HS-27A (cell line): ENCODE results near the gene SGPP2.
"Not testable (repeated sequence)": the region's sequence is repeated elsewhere in the genome, so short reads cannot be mapped to it uniquely, and the experiment has no call there.

Experiments used
- DNase-seq: peaks from one replicate; pipeline ENCODE4 v3.0.0-alpha.2; 2012; ENCODE audit warnings: low read depth, missing footprints

The SGPP2 gene

GRCh38 chr2:222427646-222428301 is 3.4 kb downstream of the SGPP2 start:
- DNase-seq = no peak

GRCh38 chr2:222430071-222430470 is 5.7 kb downstream of the SGPP2 start:
- DNase-seq = no peak

- no peak for DNase-seq
Measured at GRCh38 chr2:222430681-222431080, 6.3 kb downstream of the SGPP2 start.

DNA sequence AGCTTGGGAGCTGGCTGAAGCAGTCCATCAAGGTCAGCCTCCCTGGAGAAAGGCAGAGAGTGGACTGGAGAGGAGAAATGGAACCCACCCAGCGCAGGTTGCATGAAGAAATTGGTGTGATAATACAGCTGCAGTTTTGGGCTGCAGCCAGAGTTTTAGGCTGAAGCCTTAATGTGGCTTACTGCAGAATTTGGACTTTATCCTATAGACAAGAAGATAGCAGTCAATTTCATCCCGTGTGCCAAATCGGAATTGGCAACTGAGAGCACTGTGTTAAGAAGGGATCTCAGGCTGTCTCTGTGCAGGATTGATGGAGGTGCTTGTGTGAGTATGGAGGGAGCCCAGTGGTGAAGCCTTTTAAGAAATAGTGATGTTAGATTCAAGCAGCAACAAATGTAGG is 7.5 kb downstream of the SGPP2 start:
- no peak for DNase-seq

DNA sequence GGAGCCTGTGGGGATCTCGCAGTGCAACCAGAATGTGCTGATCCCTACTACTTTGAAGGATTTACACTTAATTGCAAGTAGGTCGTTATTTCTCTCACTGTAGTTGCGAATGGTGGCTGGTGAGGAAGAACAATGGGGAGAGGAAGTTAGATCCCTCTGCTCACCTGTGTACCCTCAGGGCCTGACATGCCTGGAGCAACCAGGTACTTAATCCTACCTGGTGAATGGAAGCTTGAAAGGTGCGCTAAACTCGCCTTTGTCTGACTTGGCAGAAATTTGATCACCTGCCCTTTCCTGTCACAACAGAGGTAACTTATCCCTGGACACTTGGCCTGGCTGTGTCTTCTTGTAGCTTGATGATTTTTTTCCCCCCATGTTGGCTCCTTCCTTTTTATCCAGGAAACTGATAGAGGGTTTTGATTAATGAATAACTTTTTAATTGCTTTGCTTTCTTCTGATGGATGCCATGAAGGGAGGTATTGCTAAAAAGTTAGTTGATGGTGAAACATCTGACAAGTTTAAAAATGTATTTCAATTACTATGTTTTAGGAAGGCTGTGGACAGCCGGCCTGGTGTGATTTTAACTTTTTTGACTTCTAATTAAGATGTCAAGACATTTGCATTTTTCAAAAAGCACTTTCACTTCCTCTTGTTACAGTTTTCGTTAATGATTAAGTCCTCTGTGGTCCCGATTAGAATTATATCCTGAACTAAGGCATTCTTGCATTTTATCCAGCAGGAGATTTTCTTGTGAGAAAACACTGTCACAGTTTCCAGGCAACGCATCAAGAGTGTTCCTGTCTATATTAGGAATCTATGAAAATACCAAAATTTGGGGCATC is 9.2 kb downstream of the SGPP2 start:
- DNase-seq = no peak

DNA sequence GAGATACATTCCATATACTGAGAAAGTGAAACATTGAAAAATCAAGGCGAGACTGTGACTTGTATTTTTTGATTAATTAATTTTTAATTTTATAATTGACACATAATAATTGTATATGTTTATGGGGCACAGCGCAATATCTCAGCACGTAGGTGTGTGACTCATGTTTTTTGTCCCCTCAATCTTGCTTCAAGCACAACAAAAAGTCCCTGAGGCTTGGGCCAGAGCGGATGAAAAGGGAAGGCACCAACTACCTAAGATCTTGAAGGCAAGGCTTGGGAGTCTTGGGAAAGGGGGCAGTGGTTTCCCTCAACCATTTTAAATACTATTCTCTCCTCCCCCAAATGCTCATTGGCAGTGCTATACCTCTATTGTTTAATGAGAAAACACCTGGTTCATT is 9.9 kb downstream of the SGPP2 start:
- DNase-seq = no peak

- DNase-seq = not testable (repeated sequence)
Measured at GRCh38 chr2:222435400-222436039, 11.2 kb downstream of the SGPP2 start.

GRCh38 chr2:222436040-222436413 is 11.7 kb downstream of the SGPP2 start:
- no peak for DNase-seq

DNA sequence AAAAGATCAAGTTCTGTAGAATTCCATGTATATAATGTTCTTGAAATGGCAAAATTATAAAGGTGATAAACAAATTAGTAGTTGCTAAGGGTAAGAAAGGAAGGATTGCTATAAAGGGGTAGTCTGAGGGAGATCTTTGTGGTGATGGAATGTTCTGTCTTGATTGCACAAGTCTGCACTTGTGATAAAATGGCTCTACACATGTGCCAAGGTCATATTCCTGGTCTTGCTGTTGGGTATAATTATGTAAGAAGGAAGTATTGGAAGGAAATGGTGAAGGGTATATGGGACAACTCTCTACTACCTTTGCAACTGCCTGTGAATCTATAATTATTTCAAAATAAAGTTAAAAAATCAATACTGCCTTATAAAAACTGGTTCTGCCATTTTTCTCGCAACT is 15.3 kb downstream of the SGPP2 start:
- no peak for DNase-seq

DNA sequence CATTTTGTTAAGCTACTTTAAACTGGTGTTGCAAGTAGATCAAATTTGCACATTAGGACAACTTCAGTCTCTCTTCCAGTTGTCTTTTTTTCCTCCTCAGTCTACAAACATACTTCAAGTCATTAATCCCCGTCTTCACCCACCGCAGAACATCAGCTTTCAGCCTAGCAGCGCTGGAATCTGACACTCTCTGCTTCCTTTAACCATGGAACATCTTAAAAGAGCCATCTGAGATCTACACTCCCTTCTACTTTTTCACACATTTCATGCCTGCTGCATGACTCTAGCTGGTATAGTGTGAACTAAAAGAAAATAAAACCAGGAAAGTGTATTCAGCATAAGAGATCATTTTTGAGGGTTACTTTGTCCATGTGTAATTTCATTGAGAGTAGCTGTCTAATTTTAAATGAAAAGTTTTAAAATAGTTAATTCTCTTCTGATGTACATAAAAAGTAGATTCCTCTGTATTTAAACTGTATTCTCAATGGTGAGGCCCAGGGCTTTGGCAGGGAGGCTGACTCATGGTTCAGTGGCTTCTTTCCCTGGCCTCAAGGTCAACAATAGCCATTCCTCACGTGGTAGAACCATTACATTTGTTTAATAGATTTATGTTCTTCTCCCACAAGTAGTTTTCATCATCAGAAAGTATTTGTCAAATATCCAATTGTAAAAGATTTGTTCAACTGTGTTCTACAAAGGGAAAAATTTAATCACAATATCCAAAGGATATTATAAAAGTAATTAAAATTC is 16.5 kb downstream of the SGPP2 start:
- DNase-seq = no peak

DNA sequence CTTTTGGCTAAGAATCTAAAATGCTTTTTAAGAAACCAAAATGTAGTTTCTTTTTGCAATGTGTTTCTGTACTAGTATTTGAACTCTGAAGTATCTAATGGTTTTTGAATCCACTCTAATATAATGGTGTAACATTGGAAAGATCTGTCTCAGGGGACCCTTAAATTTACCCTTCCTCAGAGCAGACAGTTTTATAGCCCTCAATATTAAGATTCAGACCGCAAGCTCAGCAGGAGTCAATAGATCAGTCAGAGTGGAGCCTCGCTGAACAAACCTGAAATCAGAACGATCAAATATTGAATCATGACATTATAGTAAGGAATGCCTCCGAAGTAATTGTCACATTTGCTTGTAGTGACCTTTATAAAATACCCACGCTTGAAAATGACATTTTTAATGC is 18.3 kb downstream of the SGPP2 start:
- DNase-seq = no peak

- no peak for DNase-seq
Measured at GRCh38 chr2:222445227-222445626, 20.9 kb downstream of the SGPP2 start.

DNA sequence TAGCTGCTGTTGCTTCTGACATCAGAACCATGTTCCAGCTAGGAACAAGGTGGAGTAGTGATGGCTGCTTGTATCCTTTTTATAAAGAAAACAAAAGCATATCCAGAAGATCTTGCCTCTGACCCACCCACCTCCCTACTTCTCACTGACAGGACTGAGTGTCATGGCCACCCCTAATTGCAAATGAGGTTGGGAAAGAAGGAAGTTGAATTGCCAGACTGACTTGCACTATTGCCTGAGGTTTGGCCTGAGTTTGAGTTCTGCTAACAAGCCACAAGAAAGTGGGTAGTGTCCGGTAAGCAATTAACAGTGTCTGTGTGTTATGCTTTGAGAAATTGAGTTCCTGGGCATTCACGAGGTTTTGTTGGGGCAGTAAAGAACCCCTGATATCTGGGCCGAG is 22.8 kb downstream of the SGPP2 start:
- no peak for DNase-seq

DNA sequence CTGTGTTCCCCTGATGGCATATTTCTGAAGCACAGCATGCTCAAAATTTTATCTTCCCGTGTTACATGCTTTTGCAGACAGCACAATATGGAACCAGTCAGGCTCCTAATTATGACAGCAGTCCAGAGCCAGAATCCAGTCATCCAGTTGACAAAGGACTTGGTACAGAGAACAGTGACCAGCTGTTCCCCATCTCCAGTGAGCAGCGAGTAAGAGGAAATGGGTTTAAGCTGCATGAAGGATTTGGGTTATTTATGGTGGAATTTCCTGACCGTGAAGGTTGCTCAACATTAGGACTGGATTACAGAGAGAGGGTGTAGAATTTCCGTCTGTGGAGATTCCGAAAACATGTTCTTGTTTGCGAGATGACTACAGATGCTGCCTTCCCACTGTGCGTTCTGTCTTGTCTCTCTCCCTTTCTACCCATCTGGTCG is 24.4 kb downstream of the SGPP2 start:
- no peak for DNase-seq

DNA sequence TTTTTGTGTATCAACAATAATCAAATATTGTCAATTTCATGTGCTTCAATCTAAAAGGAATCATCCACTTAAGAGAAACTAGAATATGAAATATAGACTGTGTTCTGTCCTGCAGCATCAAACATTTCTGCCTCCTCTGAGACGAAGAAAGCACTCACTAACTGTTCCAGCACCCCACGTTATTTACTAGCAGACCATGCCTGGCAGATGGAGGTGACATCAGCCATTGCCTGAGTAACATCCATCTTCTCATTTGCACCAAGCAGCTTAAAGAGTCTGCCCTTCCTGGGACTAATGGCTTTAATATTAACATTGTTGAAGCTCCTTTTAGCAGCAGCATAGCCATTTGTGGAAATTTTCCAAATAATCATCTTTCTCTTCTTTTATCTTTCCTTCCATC is 25.7 kb downstream of the SGPP2 start:
- no peak for DNase-seq

GRCh38 chr2:222451224-222451674 is 26.9 kb downstream of the SGPP2 start:
- no peak for DNase-seq

DNA sequence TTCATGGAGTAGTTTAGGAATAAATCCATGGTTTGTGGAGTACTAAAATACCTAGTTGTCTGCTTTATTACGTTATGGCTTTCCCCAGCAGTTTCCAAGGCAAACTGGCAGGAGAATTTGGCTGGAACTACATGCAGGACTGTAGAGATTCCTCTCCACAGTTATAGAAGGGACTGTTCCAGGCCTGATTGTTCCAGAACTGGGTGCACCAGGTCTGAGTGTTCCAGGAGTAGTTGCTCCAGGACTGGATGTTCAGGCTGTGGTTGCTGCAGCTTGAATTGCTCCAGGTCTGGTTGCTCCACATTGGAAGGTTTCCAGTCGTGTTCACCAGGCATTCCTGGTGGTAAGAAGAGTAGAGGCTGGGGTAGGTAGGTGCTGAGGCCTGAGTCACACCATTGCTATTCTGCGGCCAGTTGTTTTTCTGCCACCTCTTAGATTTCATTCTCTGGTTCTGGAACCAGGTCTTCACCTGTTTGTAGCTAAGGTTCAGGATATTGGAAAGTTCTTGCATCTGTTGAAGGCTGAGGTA is 28.1 kb downstream of the SGPP2 start:
- no peak for DNase-seq

- DNase-seq = no peak
Measured at GRCh38 chr2:222456479-222457077, 32.2 kb downstream of the SGPP2 start.

GRCh38 chr2:222459983-222460382 is 35.6 kb downstream of the SGPP2 start:
- DNase-seq = no peak

GRCh38 chr2:222465746-222466145 is 41.4 kb downstream of the SGPP2 start:
- DNase-seq = no peak

DNA sequence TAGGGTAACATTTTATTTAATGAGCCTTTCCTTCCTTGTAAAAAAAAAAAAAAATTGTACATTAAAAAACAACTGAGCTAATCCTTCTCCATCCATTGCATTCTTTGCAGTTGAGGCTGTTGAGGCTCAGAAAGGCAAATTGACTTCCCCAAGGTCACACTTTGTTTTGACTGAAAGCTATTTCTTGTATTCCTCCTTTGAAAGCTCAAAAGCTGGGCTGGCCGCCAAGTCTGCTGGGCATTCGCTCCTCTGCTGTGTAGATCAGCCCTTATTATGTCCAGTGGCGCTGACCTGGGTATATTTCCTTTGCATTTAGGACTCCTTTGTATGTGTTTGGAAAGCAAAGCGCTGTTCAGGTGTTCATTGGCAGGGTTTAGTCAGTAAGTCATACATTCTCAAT is 44.0 kb downstream of the SGPP2 start:
- DNase-seq = no peak
